Measurements from ENCODE around the gene OR2T6. TPM values are rescaled to one million over a fixed set of nuclear protein-coding genes. Genes with fewer than 3 reads are reported as not detected.
"Not testable (repeated sequence)": the region's sequence is repeated elsewhere in the genome, so short reads cannot be mapped to it uniquely, and the experiment has no call there.

OR2T6 gene
- total and polyA plus RNA-seq, 9 of the 15 experiments (the other 6 are each of a cell fraction or from before 2014, with no cell fraction given): not detected

DNA sequence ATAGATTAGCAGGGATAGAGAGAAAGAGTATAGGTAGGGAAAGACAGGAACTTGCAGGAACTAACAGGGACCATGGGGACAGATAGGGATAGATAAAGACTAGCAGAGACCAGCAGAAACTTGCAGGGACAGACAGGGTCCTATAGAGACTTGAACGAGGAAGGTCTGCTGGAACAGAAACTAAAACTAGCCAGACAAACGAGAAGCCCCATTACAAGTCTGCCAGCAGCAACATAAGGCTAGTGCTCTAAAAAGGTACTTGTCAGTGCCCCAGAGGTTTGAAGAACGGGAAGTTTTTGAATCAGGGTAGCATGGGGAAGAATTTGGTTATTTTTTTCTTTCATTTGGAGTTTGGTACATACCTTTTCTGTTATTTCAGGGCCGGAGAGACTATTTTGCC, 56.7 kb downstream of the OR2T6 start:
- H3K36me3 ChIP-seq (ENCODE audit: control insufficient read depth, insufficient read depth, low read length); H3K27ac ChIP-seq (ENCODE audit: extremely low read depth, low read depth, low read length); H3K9ac ChIP-seq (ENCODE audit: insufficient read depth in 1 of 2, low read depth in 2 of 2, low read length in 2 of 2); H3K27me3 ChIP-seq (ENCODE audit: control insufficient read depth in 2 of 2, insufficient read depth in 2 of 2, low read length in 2 of 2); BruUV-seq (replicated peaks); ATAC-seq; in situ Hi-C loops (cut with MboI); H3K9me3 ChIP-seq (replicated peaks; ENCODE audit: control insufficient read depth, insufficient read depth, low read depth, low read length); H2AFZ ChIP-seq (ENCODE audit: low read depth, low read length); POLR2A ChIA-PET; FAIRE-seq; intact Hi-C loops (cut with micrococcal nuclease); CTCF ChIA-PET (ENCODE audit: low intra/inter-chr PET ratio); H3K9me1 ChIP-seq (ENCODE audit: control insufficient read depth, insufficient read depth, low read length); H3K4me2 ChIP-seq (ENCODE audit: insufficient read depth, low read length); H3K4me3 ChIP-seq; H4K20me1 ChIP-seq (replicated peaks; ENCODE audit: control insufficient read depth, insufficient read depth, low read length); H3K4me1 ChIP-seq (replicated peaks in 1 of 2; ENCODE audit: control insufficient read depth in 2 of 2, insufficient read depth in 2 of 2, low read length in 2 of 2); H3K79me2 ChIP-seq (ENCODE audit: control insufficient read depth, insufficient read depth, low read length); DNase-seq (ENCODE audit: extremely low read depth in 1 of 4, low spot score in 3 of 4): not testable (repeated sequence)
- WGBS (ENCODE audit: insufficient coverage, low coverage, missing lambda C conversion rate): 0% methylated on average over 3 of the region's 4 CpGs

DNA sequence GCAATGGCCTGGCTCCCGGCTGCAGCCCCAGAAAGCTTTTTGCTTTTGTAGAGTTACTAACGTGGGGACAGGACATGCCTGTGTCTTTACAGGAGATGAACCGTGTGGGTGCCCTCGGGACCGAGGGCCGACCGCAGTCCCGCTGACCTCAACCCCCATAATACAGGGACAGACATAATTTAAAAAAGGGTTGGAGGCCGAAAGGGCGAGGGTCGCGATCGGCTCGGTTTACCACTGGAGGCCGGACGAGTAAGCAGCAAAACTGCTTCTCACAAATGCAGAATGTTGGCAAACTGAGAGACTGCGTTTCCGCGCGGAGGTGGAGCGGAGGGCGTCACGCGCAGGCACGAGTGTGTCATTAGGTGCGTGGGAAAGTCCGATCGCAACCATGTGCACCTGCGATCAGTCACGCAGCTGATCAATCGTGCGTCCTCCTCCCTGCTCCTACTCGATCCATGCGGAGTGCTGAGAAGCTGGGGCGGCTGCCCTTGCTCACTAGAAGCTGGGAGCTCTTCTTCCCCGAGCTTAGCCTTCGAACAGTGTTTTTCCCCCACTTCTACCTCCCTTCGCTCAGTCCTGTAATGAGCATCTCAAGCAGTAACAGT, 58.4 kb downstream of the OR2T6 start:
- H3K9me1 ChIP-seq (ENCODE audit: control insufficient read depth, insufficient read depth, low read length); FAIRE-seq; H4K20me1 ChIP-seq (replicated peaks; ENCODE audit: control insufficient read depth, insufficient read depth, low read length); H3K4me3 ChIP-seq; H3K9me3 ChIP-seq (replicated peaks; ENCODE audit: control insufficient read depth, insufficient read depth, low read depth, low read length); ATAC-seq; POLR2A ChIA-PET; in situ Hi-C loops (cut with MboI); H3K27ac ChIP-seq (ENCODE audit: extremely low read depth, low read depth, low read length); BruUV-seq (replicated peaks); H2AFZ ChIP-seq (ENCODE audit: low read depth, low read length); H3K79me2 ChIP-seq (ENCODE audit: control insufficient read depth, insufficient read depth, low read length); H3K9ac ChIP-seq (ENCODE audit: insufficient read depth in 1 of 2, low read depth in 2 of 2, low read length in 2 of 2); intact Hi-C loops (cut with micrococcal nuclease); H3K27me3 ChIP-seq (ENCODE audit: control insufficient read depth in 2 of 2, insufficient read depth in 2 of 2, low read length in 2 of 2); DNase-seq (ENCODE audit: extremely low read depth in 1 of 4, low spot score in 3 of 4); H3K36me3 ChIP-seq (ENCODE audit: control insufficient read depth, insufficient read depth, low read length); CTCF ChIA-PET (ENCODE audit: low intra/inter-chr PET ratio); H3K4me1 ChIP-seq (replicated peaks in 1 of 2; ENCODE audit: control insufficient read depth in 2 of 2, insufficient read depth in 2 of 2, low read length in 2 of 2); H3K4me2 ChIP-seq (ENCODE audit: insufficient read depth, low read length): not testable (repeated sequence)
- WGBS (ENCODE audit: insufficient coverage, low coverage, missing lambda C conversion rate): 3% methylated on average over 21 of the region's 38 CpGs

DNA sequence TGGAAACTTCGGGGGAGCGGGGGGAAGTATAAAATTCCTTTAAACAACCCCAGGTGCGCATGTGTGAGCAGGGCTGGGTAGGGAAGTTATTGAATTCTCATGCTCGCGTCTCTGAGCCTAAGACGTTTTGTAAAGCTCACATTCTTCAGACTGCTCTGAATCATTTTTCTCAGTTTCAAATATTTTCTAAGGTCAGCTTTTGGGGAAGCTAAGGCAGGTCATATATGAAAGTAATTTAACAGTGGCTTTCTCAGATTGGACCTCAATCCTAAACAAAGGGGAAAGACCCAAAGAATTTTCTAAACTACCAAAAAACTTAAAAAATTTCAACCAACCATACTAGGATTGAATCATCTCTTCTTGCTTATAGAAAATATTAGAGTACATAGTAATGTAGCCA, 59.4 kb downstream of the OR2T6 start:
- H3K4me3 ChIP-seq; H3K9ac ChIP-seq (ENCODE audit: insufficient read depth in 1 of 2, low read depth in 2 of 2, low read length in 2 of 2); H3K79me2 ChIP-seq (ENCODE audit: control insufficient read depth, insufficient read depth, low read length); H4K20me1 ChIP-seq (replicated peaks; ENCODE audit: control insufficient read depth, insufficient read depth, low read length); H3K27ac ChIP-seq (ENCODE audit: extremely low read depth, low read depth, low read length); intact Hi-C loops (cut with micrococcal nuclease); H3K27me3 ChIP-seq (ENCODE audit: control insufficient read depth in 2 of 2, insufficient read depth in 2 of 2, low read length in 2 of 2); ATAC-seq; in situ Hi-C loops (cut with MboI); H3K9me1 ChIP-seq (ENCODE audit: control insufficient read depth, insufficient read depth, low read length); CTCF ChIA-PET (ENCODE audit: low intra/inter-chr PET ratio); DNase-seq (ENCODE audit: extremely low read depth in 1 of 4, low spot score in 3 of 4); POLR2A ChIA-PET; FAIRE-seq; H3K4me2 ChIP-seq (ENCODE audit: insufficient read depth, low read length); H3K36me3 ChIP-seq (ENCODE audit: control insufficient read depth, insufficient read depth, low read length); BruUV-seq (replicated peaks); H3K4me1 ChIP-seq (replicated peaks in 1 of 2; ENCODE audit: control insufficient read depth in 2 of 2, insufficient read depth in 2 of 2, low read length in 2 of 2); H3K9me3 ChIP-seq (replicated peaks; ENCODE audit: control insufficient read depth, insufficient read depth, low read depth, low read length); H2AFZ ChIP-seq (ENCODE audit: low read depth, low read length): not testable (repeated sequence)
- WGBS (ENCODE audit: insufficient coverage, low coverage, missing lambda C conversion rate): no CpG with 5 or more reads among the region's 6 CpGs

DNA sequence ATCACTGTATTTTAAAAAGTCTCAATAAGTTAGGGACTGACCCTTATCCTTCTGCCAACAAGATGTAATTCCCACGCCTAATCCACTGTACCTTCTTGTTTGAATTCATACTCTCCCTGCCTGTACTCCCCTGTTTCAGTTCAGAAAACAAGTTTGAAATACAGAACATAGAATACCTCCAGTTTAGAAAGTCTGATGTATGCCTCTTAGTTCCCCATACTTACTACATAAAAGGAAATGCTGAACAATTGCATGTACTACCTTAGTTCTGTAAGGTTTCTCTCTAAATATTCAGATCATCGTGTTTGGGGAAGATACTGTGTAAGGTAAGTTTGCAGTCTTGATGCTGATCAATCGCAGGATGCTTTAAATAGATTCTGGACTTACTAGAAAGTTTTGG, 60.8 kb downstream of the OR2T6 start:
- DNase-seq (ENCODE audit: extremely low read depth in 1 of 4, low spot score in 3 of 4); intact Hi-C loops (cut with micrococcal nuclease); H3K79me2 ChIP-seq (ENCODE audit: control insufficient read depth, insufficient read depth, low read length); H4K20me1 ChIP-seq (replicated peaks; ENCODE audit: control insufficient read depth, insufficient read depth, low read length); H3K9me3 ChIP-seq (replicated peaks; ENCODE audit: control insufficient read depth, insufficient read depth, low read depth, low read length); H3K9ac ChIP-seq (ENCODE audit: insufficient read depth in 1 of 2, low read depth in 2 of 2, low read length in 2 of 2); H3K4me3 ChIP-seq; BruUV-seq (replicated peaks); H2AFZ ChIP-seq (ENCODE audit: low read depth, low read length); H3K27ac ChIP-seq (ENCODE audit: extremely low read depth, low read depth, low read length); POLR2A ChIA-PET; H3K36me3 ChIP-seq (ENCODE audit: control insufficient read depth, insufficient read depth, low read length); in situ Hi-C loops (cut with MboI); H3K27me3 ChIP-seq (ENCODE audit: control insufficient read depth in 2 of 2, insufficient read depth in 2 of 2, low read length in 2 of 2); H3K4me2 ChIP-seq (ENCODE audit: insufficient read depth, low read length); FAIRE-seq; ATAC-seq; H3K4me1 ChIP-seq (replicated peaks in 1 of 2; ENCODE audit: control insufficient read depth in 2 of 2, insufficient read depth in 2 of 2, low read length in 2 of 2); H3K9me1 ChIP-seq (ENCODE audit: control insufficient read depth, insufficient read depth, low read length); CTCF ChIA-PET (ENCODE audit: low intra/inter-chr PET ratio): not testable (repeated sequence)
- WGBS (ENCODE audit: insufficient coverage, low coverage, missing lambda C conversion rate): 2% methylated on average over 3 of the region's 3 CpGs
